GM06990 (cell line): ENCODE results near the gene PTPRQ.

Source experiments
- DNase-seq: peaks from one replicate; pipeline ENCODE4 v3.0.0-alpha.2; 2011; ENCODE audit not compliant: insufficient read length; ENCODE audit errors: extremely low read depth
- H3K27me3 ChIP-seq: replicated peaks from 2 replicates; pipeline ENCODE4 v1.6.0; 2011; ENCODE audit warnings: low read length; ENCODE audit not compliant: control insufficient read depth, insufficient read depth
- H3K36me3 ChIP-seq: 2 replicates; pipeline ENCODE4 v1.5.1; 2011; ENCODE audit warnings: low read length; ENCODE audit not compliant: control insufficient read depth, insufficient read depth
- H3K4me3 ChIP-seq: replicated peaks from 2 replicates; pipeline ENCODE4 v1.5.1; 2011; ENCODE audit warnings: low read depth, mild to moderate bottlenecking, control low read depth, low read length
- CTCF ChIP-seq: IDR thresholded peaks from 2 replicates; pipeline ENCODE4 v1.5.1; 2011; ENCODE audit warnings: low read length, control low read depth, mild to moderate bottlenecking, inconsistent platforms; ENCODE audit not compliant: insufficient read depth, poor library complexity, severe bottlenecking

Gene PTPRQ

GRCh38 chr12:80576641-80577418, 132.8 kb downstream of the PTPRQ start:
- no peak overlapping the region for H3K4me3 ChIP-seq
- no peaks in the 10 kb centered on the region for H3K36me3 ChIP-seq

GRCh38 chr12:80580254-80580653, 136.2 kb downstream of the PTPRQ start:
- no peak overlapping the region for H3K4me3 ChIP-seq
- no peaks in the 10 kb centered on the region for H3K36me3 ChIP-seq
- no peaks in the 10 kb centered on the region for H3K27me3 ChIP-seq
- TF ChIP-seq CTCF = no peak
- no peak for DNase-seq

More at GRCh38 chr12:80576641-80577418, 132.8 kb downstream of the PTPRQ start:
- TF ChIP-seq CTCF = no peak
- no peak for DNase-seq
- no peaks in the 10 kb centered on the region for H3K27me3 ChIP-seq

GRCh38 chr12:80581783-80582182, 137.7 kb downstream of the PTPRQ start:
- H3K4me3 ChIP-seq = no peak overlapping the region

GRCh38 chr12:80582431-80582830, 138.4 kb downstream of the PTPRQ start:
- no peaks in the 10 kb centered on the region for H3K27me3 ChIP-seq
- no peak overlapping the region for H3K4me3 ChIP-seq
- no peak for DNase-seq
- no peak for TF ChIP-seq CTCF
- H3K36me3 ChIP-seq = no peaks in the 10 kb centered on the region

More at GRCh38 chr12:80581783-80582182, 137.7 kb downstream of the PTPRQ start:
- H3K36me3 ChIP-seq = no peaks in the 10 kb centered on the region
- no peak for DNase-seq
- H3K27me3 ChIP-seq = no peaks in the 10 kb centered on the region
- no peak for TF ChIP-seq CTCF

GRCh38 chr12:80589077-80589476, 145.0 kb downstream of the PTPRQ start:
- no peak for DNase-seq

More at GRCh38 chr12:80589077-80589476, 145.0 kb downstream of the PTPRQ start:
- no peak for TF ChIP-seq CTCF
- H3K27me3 ChIP-seq = no peaks in the 10 kb centered on the region
- no peak overlapping the region for H3K4me3 ChIP-seq
- no peaks in the 10 kb centered on the region for H3K36me3 ChIP-seq
